ENCODE data around the gene KIRREL1. TPM values are rescaled to one million over a fixed set of nuclear protein-coding genes. Genes with fewer than 3 reads are reported as not detected.

KIRREL1 gene
- total and polyA plus RNA-seq, 7 donors, result 0.92 to 57.0 (median 29.0) TPM

DNA sequence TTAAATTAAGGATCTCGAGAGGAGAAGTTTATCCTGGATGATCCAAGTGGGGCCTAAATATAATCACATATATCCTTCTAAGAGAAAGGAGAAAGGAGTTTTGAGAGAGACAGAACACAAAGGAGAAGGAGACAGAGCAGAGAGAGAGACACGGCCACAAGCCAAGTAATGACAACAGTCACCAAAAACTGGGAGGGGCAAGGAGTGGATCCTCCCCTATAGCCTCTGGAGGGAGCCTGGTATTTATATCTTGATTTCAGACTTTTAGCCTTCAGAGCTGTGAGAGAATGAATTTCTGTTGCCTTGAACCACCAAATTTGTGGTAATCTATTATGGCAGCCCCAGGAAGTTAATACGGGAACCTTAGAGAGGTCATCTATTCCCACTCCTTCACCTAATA is 137.8 kb downstream of the KIRREL1 start:
- DNase-seq, result no peak
- no peak overlapping the region for H3K4me3 ChIP-seq
- TF ChIP-seq POLR2AphosphoS5 (IDR thresholded peaks at IDR 0.05) (no peak), EP300 (IDR thresholded peaks at IDR 0.05) (no peak), POLR2A (IDR thresholded peaks at IDR 0.05) (no peak)
- TF ChIP-seq, protein P1, sequence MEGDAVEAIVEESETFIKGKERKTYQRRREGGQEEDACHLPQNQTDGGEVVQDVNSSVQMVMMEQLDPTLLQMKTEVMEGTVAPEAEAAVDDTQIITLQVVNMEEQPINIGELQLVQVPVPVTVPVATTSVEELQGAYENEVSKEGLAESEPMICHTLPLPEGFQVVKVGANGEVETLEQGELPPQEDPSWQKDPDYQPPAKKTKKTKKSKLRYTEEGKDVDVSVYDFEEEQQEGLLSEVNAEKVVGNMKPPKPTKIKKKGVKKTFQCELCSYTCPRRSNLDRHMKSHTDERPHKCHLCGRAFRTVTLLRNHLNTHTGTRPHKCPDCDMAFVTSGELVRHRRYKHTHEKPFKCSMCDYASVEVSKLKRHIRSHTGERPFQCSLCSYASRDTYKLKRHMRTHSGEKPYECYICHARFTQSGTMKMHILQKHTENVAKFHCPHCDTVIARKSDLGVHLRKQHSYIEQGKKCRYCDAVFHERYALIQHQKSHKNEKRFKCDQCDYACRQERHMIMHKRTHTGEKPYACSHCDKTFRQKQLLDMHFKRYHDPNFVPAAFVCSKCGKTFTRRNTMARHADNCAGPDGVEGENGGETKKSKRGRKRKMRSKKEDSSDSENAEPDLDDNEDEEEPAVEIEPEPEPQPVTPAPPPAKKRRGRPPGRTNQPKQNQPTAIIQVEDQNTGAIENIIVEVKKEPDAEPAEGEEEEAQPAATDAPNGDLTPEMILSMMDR (IDR thresholded peaks at IDR 0.05), result no peak
- H3K27ac ChIP-seq, result no peak overlapping the region
- no peaks in the 10 kb centered on the region for H3K27me3 ChIP-seq
- H3K36me3 ChIP-seq, result no peaks in the 10 kb centered on the region
- H3K4me1 ChIP-seq, result no peaks in the 10 kb centered on the region
- H3K9me3 ChIP-seq, result no peaks in the 10 kb centered on the region
- WGBS, 2 donors, result 79 to 86% methylated on average over 3 of the region's 3 CpGs
- intact Hi-C loops (cut with DNase I), result no loop called here

GRCh38 chr1:158140764-158141192 is 147.3 kb downstream of the KIRREL1 start:
- Histone ChIP-seq H3K36me3 (no peaks in the 10 kb centered on the region), H3K4me3 (no peak overlapping the region), H3K27ac (no peak overlapping the region), H3K4me1 (peaks cover 0 to 11% (median 11%) of the 10 kb centered on the region in 4 donors), H3K27me3 (no peaks in the 10 kb centered on the region), H3K9me3 (no peaks in the 10 kb centered on the region)
- DNase-seq, result no peak
- intact Hi-C loops (cut with DNase I), result no loop called here
- WGBS, 2 donors, result 84 to 93% methylated on average over 3 of the region's 3 CpGs
- TF ChIP-seq POLR2A (IDR thresholded peaks at IDR 0.05) (no peak), POLR2AphosphoS5 (IDR thresholded peaks at IDR 0.05) (no peak), EP300 (IDR thresholded peaks at IDR 0.05) (no peak)
- TF ChIP-seq, protein P1 (IDR thresholded peaks at IDR 0.05), result no peak

DNA sequence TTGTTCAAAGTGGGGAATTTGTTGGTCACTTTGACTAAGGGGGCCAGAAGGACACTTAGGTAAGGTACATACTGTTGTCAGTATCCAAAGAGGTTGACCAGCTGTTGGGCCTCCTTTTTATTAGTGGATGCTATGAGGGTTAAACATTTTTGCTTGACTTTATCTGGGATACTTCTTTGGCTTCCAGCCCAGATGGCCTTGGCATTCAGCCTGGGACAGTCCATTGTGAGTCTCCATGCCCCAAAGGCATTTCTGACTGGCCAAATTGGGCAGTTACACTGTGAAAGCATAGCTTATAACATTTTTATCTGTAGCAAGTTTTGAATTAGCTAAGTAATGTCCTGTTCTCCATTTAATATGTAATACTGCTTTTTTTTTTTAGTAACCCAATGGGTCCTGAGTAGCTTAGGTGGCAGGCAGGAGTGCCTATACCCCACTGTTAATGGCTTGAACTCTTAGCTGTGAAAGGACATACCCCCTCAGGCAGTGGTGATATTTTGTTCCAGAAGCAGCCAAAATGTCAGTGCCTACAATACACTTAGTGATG is 151.8 kb downstream of the KIRREL1 start:
- Histone ChIP-seq H3K9me3 (no peaks in the 10 kb centered on the region), H3K36me3 (no peaks in the 10 kb centered on the region), H3K4me3 (no peak overlapping the region), H3K27me3 (no peaks in the 10 kb centered on the region), H3K27ac (peak overlapping the region; percentile 39 to 63 (median 50)), H3K4me1 (peaks cover 0 to 26% (median 24%) of the 10 kb centered on the region in 4 donors)
- intact Hi-C loops (cut with DNase I), result no loop called here
- no peak for DNase-seq
- TF ChIP-seq EP300 (IDR thresholded peaks at IDR 0.05), result no peak
- no peak for TF ChIP-seq POLR2AphosphoS5 (IDR thresholded peaks at IDR 0.05)
- no peak for TF ChIP-seq POLR2A (IDR thresholded peaks at IDR 0.05)
- TF ChIP-seq, protein P1 (IDR thresholded peaks at IDR 0.05), result no peak

GRCh38 chr1:158146165-158146564 is 152.7 kb downstream of the KIRREL1 start:
- Histone ChIP-seq H3K27me3 (no peaks in the 10 kb centered on the region), H3K36me3 (no peaks in the 10 kb centered on the region), H3K4me1 (peaks cover 0 to 32% (median 25%) of the 10 kb centered on the region in 4 donors), H3K4me3 (no peak overlapping the region), H3K27ac (peak overlapping the region; percentile 39 to 63 (median 50)), H3K9me3 (no peaks in the 10 kb centered on the region)
- TF ChIP-seq, protein P1 (IDR thresholded peaks at IDR 0.05), result no peak
- whole genome bisulfite sequencing, 2 donors, result 90 to 92% methylated on average over 6 of the region's 6 CpGs
- DNase-seq, result no peak
- intact Hi-C loops (cut with DNase I), result no loop called here

DNA sequence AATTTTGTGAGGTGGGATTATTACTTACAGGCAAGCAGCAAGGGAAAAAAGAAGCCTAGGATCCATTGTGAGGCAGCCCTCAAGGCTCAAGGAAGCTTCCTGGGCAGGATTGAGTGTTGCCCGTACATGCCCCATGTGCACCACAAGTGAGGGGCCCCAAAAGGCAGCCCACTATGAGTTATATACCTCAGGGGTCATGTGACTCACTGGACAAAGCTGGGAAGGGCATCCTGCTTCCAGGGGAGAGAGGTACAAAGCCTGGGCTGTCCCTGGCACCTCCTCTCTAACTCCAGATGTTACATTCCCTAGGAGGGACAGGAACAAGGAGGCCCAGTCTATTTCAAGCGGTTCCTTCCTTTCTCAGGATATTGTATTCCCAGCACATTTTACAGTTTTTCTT is 153.3 kb downstream of the KIRREL1 start:
- WGBS, 2 donors, result 90 to 91% methylated on average over 2 of the region's 2 CpGs
- DNase-seq, result no peak
- peak overlapping the region in 1 of 4 donors; percentile 50 for H3K27ac ChIP-seq
- intact Hi-C loops (cut with DNase I), result no loop called here
- no peaks in the 10 kb centered on the region for H3K36me3 ChIP-seq
- no peak overlapping the region for H3K4me3 ChIP-seq
- H3K27me3 ChIP-seq, result no peaks in the 10 kb centered on the region
- TF ChIP-seq POLR2AphosphoS5 (IDR thresholded peaks at IDR 0.05) (no peak), EP300 (IDR thresholded peaks at IDR 0.05) (no peak), POLR2A (IDR thresholded peaks at IDR 0.05) (no peak)
- TF ChIP-seq, protein P1 (IDR thresholded peaks at IDR 0.05), result no peak
- H3K4me1 ChIP-seq, result peaks cover 0 to 32% (median 25%) of the 10 kb centered on the region in 4 donors
- no peaks in the 10 kb centered on the region for H3K9me3 ChIP-seq
